K562 (cell line): Measurements from ENCODE around the gene KCTD19. TPM values are rescaled to one million over a fixed set of nuclear protein-coding genes. Genes with fewer than 3 reads are reported as not detected.

Experiments
- ATAC-seq: fragments of 200-7000 bp; cut with Tn5 transposase; 3 replicates; pipeline ENCODE4 v1.9.1; 2020; ENCODE audit warnings: moderate library complexity
- BruUV-seq: library from RNA; stranded (reverse); fragments of 400-500 nt; replicated peaks from 2 replicates; lab custom pipeline; 2021; lab: Mats Ljungman, UMichigan
- CTCF ChIA-PET: fragments of 300-600 bp; formaldehyde crosslinking; extraction: SDS; loops from one replicate; lab custom pipeline; 2021; ENCODE audit warnings: low intra/inter-chr PET ratio; lab: Yijun Ruan, JAX
- POLR2A ChIA-PET: fragments of 300-600, 350-650 bp; sonication (Branson Sonifier 250); formaldehyde crosslinking; extraction: SDS; loops from one replicate; lab custom pipeline; 2021; ENCODE audit warnings: antibody characterized with exemption, inconsistent platforms; lab: Yijun Ruan, JAX
- DNase-seq, 4 experiments: peaks; one replicate each; pipeline versions ENCODE4 v3.0.0 to v3.0.0-alpha.2; 2011 to 2018; ENCODE audit warnings: low spot score in 3 of 4, mixed read lengths in 3 of 4; ENCODE audit errors: extremely low read depth in 1 of 4
- FAIRE-seq: peaks from 2 replicates; lab custom pipeline; 2011; peaks lifted over from hg19 to GRCh38; lab: Jason Lieb, UNC
- H2AFZ ChIP-seq: 2 replicates; pipeline ENCODE4 v1.6.0; 2011; ENCODE audit warnings: low read depth, low read length, control low read depth, inconsistent platforms
- H3K27ac ChIP-seq: fragments of 200-600 bp; 3 replicates; pipeline ENCODE4 v1.8.0; 2011; ENCODE audit warnings: low read depth, mild to moderate bottlenecking, control low read depth, inconsistent platforms, low read length, moderate library complexity, mixed read lengths; ENCODE audit errors: extremely low read depth
- H3K27me3 ChIP-seq, 2 experiments: fragments of 300-600 bp in 1 of 2; 2 replicates in 1 of 2; 3 replicates in 1 of 2; pipeline versions ENCODE4 v1.6.0 to v1.8.0; 2011; ENCODE audit warnings: inconsistent platforms in 2 of 2, low read length in 2 of 2, mild to moderate bottlenecking in 1 of 2, mixed read lengths in 1 of 2, moderate library complexity in 1 of 2; ENCODE audit not compliant: control insufficient read depth in 2 of 2, insufficient read depth in 2 of 2
- H3K36me3 ChIP-seq: fragments of 300-600 bp; 3 replicates; pipeline ENCODE4 v1.8.0; 2011; ENCODE audit warnings: mild to moderate bottlenecking, low read length, inconsistent platforms; ENCODE audit not compliant: control insufficient read depth, insufficient read depth
- H3K4me1 ChIP-seq, 2 experiments: fragments of 200-600 bp in 1 of 2; replicated peaks in 1 of 2; 2 replicates in 1 of 2; 3 replicates in 1 of 2; pipeline versions ENCODE4 v1.5.1 to v1.8.0; 2011; ENCODE audit warnings: inconsistent platforms in 2 of 2, low read length in 2 of 2, mild to moderate bottlenecking in 1 of 2, mixed read lengths in 1 of 2, moderate library complexity in 1 of 2; ENCODE audit not compliant: control insufficient read depth in 2 of 2, insufficient read depth in 2 of 2
- H3K4me2 ChIP-seq: 2 replicates; pipeline ENCODE4 v1.6.1; 2011; ENCODE audit warnings: low read length, control low read depth, inconsistent platforms, mixed read lengths; ENCODE audit not compliant: insufficient read depth
- H3K4me3 ChIP-seq: fragments of 200-600 bp; sonication (generic), shearing (Covaris generic); 2 replicates; pipeline ENCODE4 v1.5.1; 2016; ENCODE audit warnings: control low read depth, inconsistent platforms
- H3K79me2 ChIP-seq: fragments of 200-600 bp; 3 replicates; pipeline ENCODE4 v1.8.0; 2011; ENCODE audit warnings: low read length, inconsistent platforms; ENCODE audit not compliant: control insufficient read depth, insufficient read depth
- H3K9ac ChIP-seq, 2 experiments: 2 replicates each; pipeline versions ENCODE4 v1.6.0 to v1.6.1; 2011; ENCODE audit warnings: low read depth in 2 of 2, low read length in 2 of 2, control low read depth in 1 of 2, inconsistent platforms in 1 of 2, mild to moderate bottlenecking in 1 of 2, mixed read lengths in 1 of 2; ENCODE audit not compliant: insufficient read depth in 1 of 2
- H3K9me1 ChIP-seq: one replicate; pipeline ENCODE4 v1.6.0; 2011; ENCODE audit warnings: inconsistent platforms, mild to moderate bottlenecking, low read length, moderate library complexity; ENCODE audit not compliant: control insufficient read depth, insufficient read depth
- H3K9me3 ChIP-seq: replicated peaks from 2 replicates; pipeline ENCODE4 v1.5.1; 2011; ENCODE audit warnings: low read depth, low read length, inconsistent platforms; ENCODE audit not compliant: control insufficient read depth, insufficient read depth
- H4K20me1 ChIP-seq: replicated peaks from 2 replicates; pipeline ENCODE4 v1.6.1; 2011; ENCODE audit warnings: low read length, inconsistent platforms, mixed read lengths; ENCODE audit not compliant: control insufficient read depth, insufficient read depth
- ESRRA ChIP-seq: fragments of 450-650 bp; IDR thresholded peaks from 2 replicates; pipeline ENCODE4 v1.6.1; 2014; ENCODE audit warnings: low read depth, mild to moderate bottlenecking, moderate library complexity, borderline replicate concordance
- HMG20A ChIP-seq: fragments of 450-650 bp; formaldehyde crosslinking; conservative IDR thresholded peaks from 2 replicates; pipeline ENCODE4 v1.4.0; 2020; ENCODE audit warnings: mild to moderate bottlenecking, mixed read lengths
- MBD1 ChIP-seq: fragments of 250-450 bp; sonication (Bioruptor Pico); IDR thresholded peaks from 2 replicates; pipeline ENCODE4 v1.8.0; 2022; ENCODE audit warnings: inconsistent platforms
- MIER1 ChIP-seq: fragments of 450-650 bp; IDR thresholded peaks from 2 replicates; pipeline ENCODE4 v1.6.1; 2016; ENCODE audit warnings: antibody characterized with exemption, mild to moderate bottlenecking, low read depth
- RHOXF2B ChIP-seq: fragments of 250-450 bp; sonication (Bioruptor Pico); conservative IDR thresholded peaks from 2 replicates; pipeline ENCODE4 v1.5.1; 2021
- SMARCE1 ChIP-seq: fragments of 450-650 bp; IDR thresholded peaks from 2 replicates; pipeline ENCODE4 v1.7.1; 2016; ENCODE audit warnings: mild to moderate bottlenecking
- WGBS: fragments of 100-300 bp; shearing (Covaris generic); methylation state at CpG from one replicate; pipeline ENCODE4 v1.1.6; 2016; ENCODE audit warnings: low coverage, mixed read lengths; ENCODE audit not compliant: insufficient coverage; ENCODE audit errors: missing lambda C conversion rate; 5-methylcytosine and 5-hydroxymethylcytosine counted together
- in situ Hi-C: fragments of 300-500 bp; cut with MboI; formaldehyde crosslinking; loops from 4 replicates; pipeline ENCODE4 v1.15.0; 2018; ENCODE audit warnings: inconsistent platforms, mixed read lengths
- intact Hi-C: fragments of 100-400 bp; cut with micrococcal nuclease; formaldehyde crosslinking; loops from 2 replicates; pipeline ENCODE4 v1.14.2; 2022
- polyA plus RNA-seq, 8 experiments: library from polyadenylated mRNA; depleted of rRNA in 4 of 8; stranded (reverse) in 5 of 8; unstranded in 3 of 8; fragments of >200 nt; fragmentation: Nextera tagmentation in 2 of 8; fragmentation: Illumina TruSeq in 1 of 8; extraction: Ambion mirVana in 2 of 8; extraction: Trizol in 1 of 8; gene quantifications; 2 replicates each; pipeline versions ENCODE4 v1.2.1 to v1.2.3, GENCODE V29; 2011 to 2014; ENCODE audit warnings: inconsistent platforms in 1 of 8, missing spikeins in 1 of 8
- total RNA-seq, 7 experiments: library from RNA; depleted of rRNA in 6 of 7; stranded (reverse); fragments of >200 nt in 6 of 7; fragmentation: Illumina TruSeq in 2 of 7; extraction: Trizol in 2 of 7; gene quantifications; 2 replicates each; pipeline versions ENCODE4 v1.2.1 to v1.2.3, GENCODE V29; 2011 to 2021; ENCODE audit warnings: low replicate concordance in 1 of 7
- TF ChIP-seq, protein P1 (sequence below), 2 experiments: fragments of 450-650 bp in 1 of 2; sonication (generic) in 1 of 2; formaldehyde crosslinking in 1 of 2; IDR thresholded peaks; 2 replicates each; pipeline versions ENCODE4 v1.7.1 to v1.9.0; 2016 to 2022; ENCODE audit warnings: inconsistent platforms in 1 of 2, mild to moderate bottlenecking in 1 of 2, missing genetic modification reagents in 1 of 2

The KCTD19 gene
- total and polyA plus RNA-seq, 9 of the 15 experiments (the other 6 are each of a cell fraction or from before 2014, with no cell fraction given) = 0.03 to 0.91 (median 0.22) TPM; not detected in 2

GRCh38 chr16:67326115-67326471 lies 448 bp downstream of the KCTD19 start:
- intact Hi-C loops = no loop called here
- Histone ChIP-seq H2AFZ (peak overlapping the region; percentile 93), H3K4me2 (peak overlapping the region; percentile 81), H3K4me1 (peaks cover 3 to 14% of the 10 kb centered on the region in 2 experiments; a peak in 3 of 5 replicates), H3K9me1 (no peaks in the 10 kb centered on the region), H4K20me1 (no peaks in the 10 kb centered on the region), H3K79me2 (no peaks in the 10 kb centered on the region), H3K9ac (peak overlapping the region; percentile 50 to 94), H3K4me3 (peak overlapping the region; percentile 66), H3K9me3 (no peaks in the 10 kb centered on the region), H3K27me3 (peaks cover 0 to 6% of the 10 kb centered on the region in 2 experiments; a peak in 2 of 5 replicates), H3K36me3 (no peaks in the 10 kb centered on the region), H3K27ac (peak overlapping the region; percentile 2; the same call in 1 of the 3 replicates)
- 2% methylated on average over 11 of the region's 11 CpGs for WGBS
- DNase-seq (no peak), FAIRE-seq (no peak), ATAC-seq (no peak)
- in situ Hi-C loops = no loop called here
- no TSS peak for BruUV-seq
- POLR2A ChIA-PET = interaction anchor here (0.6 to 1.7 kb wide), 5 partner anchors 13 to 90 kb away, joined by 3 to 4 read pairs (median 3); partner anchors contain the start of gene ZDHHC1
- CTCF ChIA-PET = no interaction called here
- TF ChIP-seq RHOXF2B (no peak), HMG20A (CRISPR knock-in tag) (no peak), MIER1 (0 out of 2 replicates have a peak, but pooled peaks have one; percentile 39), SMARCE1 (no peak), MBD1 (CRISPR knock-in tag) (no peak), ESRRA (no peak)
- TF ChIP-seq, protein P1, sequence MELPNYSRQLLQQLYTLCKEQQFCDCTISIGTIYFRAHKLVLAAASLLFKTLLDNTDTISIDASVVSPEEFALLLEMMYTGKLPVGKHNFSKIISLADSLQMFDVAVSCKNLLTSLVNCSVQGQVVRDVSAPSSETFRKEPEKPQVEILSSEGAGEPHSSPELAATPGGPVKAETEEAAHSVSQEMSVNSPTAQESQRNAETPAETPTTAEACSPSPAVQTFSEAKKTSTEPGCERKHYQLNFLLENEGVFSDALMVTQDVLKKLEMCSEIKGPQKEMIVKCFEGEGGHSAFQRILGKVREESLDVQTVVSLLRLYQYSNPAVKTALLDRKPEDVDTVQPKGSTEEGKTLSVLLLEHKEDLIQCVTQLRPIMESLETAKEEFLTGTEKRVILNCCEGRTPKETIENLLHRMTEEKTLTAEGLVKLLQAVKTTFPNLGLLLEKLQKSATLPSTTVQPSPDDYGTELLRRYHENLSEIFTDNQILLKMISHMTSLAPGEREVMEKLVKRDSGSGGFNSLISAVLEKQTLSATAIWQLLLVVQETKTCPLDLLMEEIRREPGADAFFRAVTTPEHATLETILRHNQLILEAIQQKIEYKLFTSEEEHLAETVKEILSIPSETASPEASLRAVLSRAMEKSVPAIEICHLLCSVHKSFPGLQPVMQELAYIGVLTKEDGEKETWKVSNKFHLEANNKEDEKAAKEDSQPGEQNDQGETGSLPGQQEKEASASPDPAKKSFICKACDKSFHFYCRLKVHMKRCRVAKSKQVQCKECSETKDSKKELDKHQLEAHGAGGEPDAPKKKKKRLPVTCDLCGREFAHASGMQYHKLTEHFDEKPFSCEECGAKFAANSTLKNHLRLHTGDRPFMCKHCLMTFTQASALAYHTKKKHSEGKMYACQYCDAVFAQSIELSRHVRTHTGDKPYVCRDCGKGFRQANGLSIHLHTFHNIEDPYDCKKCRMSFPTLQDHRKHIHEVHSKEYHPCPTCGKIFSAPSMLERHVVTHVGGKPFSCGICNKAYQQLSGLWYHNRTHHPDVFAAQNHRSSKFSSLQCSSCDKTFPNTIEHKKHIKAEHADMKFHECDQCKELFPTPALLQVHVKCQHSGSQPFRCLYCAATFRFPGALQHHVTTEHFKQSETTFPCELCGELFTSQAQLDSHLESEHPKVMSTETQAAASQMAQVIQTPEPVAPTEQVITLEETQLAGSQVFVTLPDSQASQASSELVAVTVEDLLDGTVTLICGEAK (IDR thresholded peaks at IDR 0.05) = peak; percentile 66
- TF ChIP-seq, protein P1 (CRISPR knock-in tag; IDR thresholded peaks at IDR 0.05) = no peak
